Measurements from ENCODE around the gene CERS4. TPM values are rescaled to one million over a fixed set of nuclear protein-coding genes. Genes with fewer than 3 reads are reported as not detected.
"Not testable (repeated sequence)": the region's sequence is repeated elsewhere in the genome, so short reads cannot be mapped to it uniquely, and the experiment has no call there.

The CERS4 gene
- total RNA-seq, 1 donor from 2014 or later = 2.1 TPM

DNA sequence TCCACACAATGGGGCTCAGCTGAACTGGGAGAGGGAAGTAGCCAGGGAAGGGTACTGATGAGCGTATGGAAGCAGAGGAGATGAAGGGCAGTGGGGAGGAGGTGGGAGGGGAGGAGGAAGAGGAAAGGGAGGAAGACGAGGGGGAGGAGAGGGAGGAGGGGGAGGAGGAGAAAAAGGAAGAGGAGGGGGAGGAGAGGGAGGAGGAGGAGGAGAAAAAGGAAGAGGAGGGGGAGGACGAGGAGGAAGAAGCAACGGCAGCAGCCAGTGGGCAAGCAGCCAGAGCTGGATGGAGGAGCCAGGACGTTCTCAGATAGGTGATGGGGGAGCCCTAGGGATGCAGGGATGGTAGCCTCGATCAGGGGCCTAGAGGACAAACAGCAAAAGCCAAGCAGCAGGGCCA, 5.6 kb downstream of the CERS4 start:
- FAIRE-seq = no peak
- no peak for TF ChIP-seq CTCF (IDR thresholded peaks at IDR 0.05; ENCODE audit: insufficient read depth, low read length, severe bottlenecking)
- Histone ChIP-seq H3K27me3 (ENCODE audit: control insufficient read depth, insufficient read depth, low read length) (peaks cover 10% of the 10 kb centered on the region), H3K36me3 (ENCODE audit: control insufficient read depth, insufficient read depth, low read length) (no peaks in the 10 kb centered on the region), H3K4me3 (ENCODE audit: low read depth, low read length) (no peak overlapping the region)
- DNase-seq (ENCODE audit: low read depth) = no peak

- Histone ChIP-seq H3K27me3 (ENCODE audit: control insufficient read depth, insufficient read depth, low read length) (peaks cover 3% of the 10 kb centered on the region), H3K4me3 (ENCODE audit: low read depth, low read length) (no peak overlapping the region), H3K36me3 (ENCODE audit: control insufficient read depth, insufficient read depth, low read length) (no peaks in the 10 kb centered on the region)
- TF ChIP-seq CTCF (IDR thresholded peaks at IDR 0.05; ENCODE audit: insufficient read depth, low read length, severe bottlenecking) = no peak
- DNase-seq (ENCODE audit: low read depth) (no peak), FAIRE-seq (no peak)
These were observed 6.6 kb downstream of the CERS4 start for GRCh38 chr19:8215783-8216182.

- no peak for FAIRE-seq
These were observed 7.2 kb downstream of the CERS4 start for GRCh38 chr19:8216357-8216756.

DNA sequence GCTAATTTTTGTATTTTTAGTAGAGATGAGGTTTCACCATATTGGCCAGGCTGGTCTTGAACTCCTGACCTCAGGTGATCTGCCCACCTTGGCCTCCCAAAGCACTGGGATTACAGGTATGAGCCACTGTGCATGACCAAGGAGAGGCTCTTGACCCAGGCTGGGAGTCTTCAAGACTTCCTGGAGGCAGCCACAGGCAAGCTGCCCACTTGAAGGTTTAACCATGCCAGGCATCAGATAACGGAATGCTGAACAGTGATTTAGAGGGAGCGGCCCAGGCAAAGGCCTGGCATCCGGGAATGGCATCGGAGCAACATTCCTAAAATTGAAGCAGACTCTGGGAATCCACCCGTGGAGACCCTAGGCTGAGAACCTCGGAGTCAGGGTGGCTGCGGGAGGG, 9.0 kb downstream of the CERS4 start:
- not testable (repeated sequence) for H3K27me3 ChIP-seq (ENCODE audit: control insufficient read depth, insufficient read depth, low read length); FAIRE-seq; DNase-seq (ENCODE audit: low read depth); H3K36me3 ChIP-seq (ENCODE audit: control insufficient read depth, insufficient read depth, low read length); H3K4me3 ChIP-seq (ENCODE audit: low read depth, low read length)

More at GRCh38 chr19:8216357-8216756, 7.2 kb downstream of the CERS4 start:
- DNase-seq (ENCODE audit: low read depth) = no peak
- Histone ChIP-seq H3K27me3 (ENCODE audit: control insufficient read depth, insufficient read depth, low read length) (no peaks in the 10 kb centered on the region), H3K4me3 (ENCODE audit: low read depth, low read length) (no peak overlapping the region), H3K36me3 (ENCODE audit: control insufficient read depth, insufficient read depth, low read length) (no peaks in the 10 kb centered on the region)
- TF ChIP-seq CTCF (IDR thresholded peaks at IDR 0.05; ENCODE audit: insufficient read depth, low read length, severe bottlenecking) = no peak

DNA sequence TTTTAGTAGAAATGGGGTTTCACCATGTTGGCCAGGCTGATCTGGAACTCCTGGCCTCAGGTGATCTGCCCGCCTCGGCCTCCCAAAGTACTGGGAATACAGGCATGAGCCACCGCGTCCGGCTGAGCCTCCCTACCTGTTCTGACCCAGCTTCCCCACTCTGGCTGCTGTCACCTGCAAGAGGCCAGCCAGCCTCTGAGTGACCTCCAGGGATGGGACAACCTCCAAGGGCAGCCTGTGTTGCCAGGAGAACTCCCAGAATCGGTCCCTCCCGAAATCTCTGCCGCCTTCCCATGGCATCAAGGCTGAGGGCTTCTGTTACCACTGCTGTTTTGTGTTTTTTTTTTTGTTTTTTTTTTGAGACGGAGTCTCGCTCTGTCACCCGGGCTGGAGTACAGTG, 11.3 kb downstream of the CERS4 start:
- Histone ChIP-seq H3K36me3 (ENCODE audit: control insufficient read depth, insufficient read depth, low read length) (no peaks in the 10 kb centered on the region), H3K4me3 (ENCODE audit: low read depth, low read length) (no peak overlapping the region), H3K27me3 (ENCODE audit: control insufficient read depth, insufficient read depth, low read length) (no peaks in the 10 kb centered on the region)
- no peak for TF ChIP-seq CTCF (IDR thresholded peaks at IDR 0.05; ENCODE audit: insufficient read depth, low read length, severe bottlenecking)
- no peak for FAIRE-seq
- DNase-seq (ENCODE audit: low read depth) = no peak

DNA sequence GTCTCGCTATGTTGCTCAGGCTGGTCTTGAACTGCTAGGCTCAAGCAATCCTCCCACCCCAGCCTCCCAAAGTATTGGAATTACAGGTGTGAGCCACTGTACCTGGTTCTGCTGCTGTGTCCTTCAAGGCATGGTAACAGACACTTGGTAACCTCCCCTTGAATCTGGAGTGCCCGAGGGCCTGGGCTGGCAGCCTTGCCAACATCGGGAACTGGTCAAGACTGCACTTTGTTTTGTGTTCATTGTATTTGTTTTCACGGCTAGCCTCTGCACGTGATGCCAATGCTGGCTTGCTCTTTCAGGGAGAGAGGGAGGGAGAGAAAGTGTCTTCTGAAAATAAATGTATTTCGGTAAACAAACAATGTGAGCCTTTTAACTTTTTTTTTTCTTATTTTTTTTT, 12.0 kb downstream of the CERS4 start:
- H3K4me3 ChIP-seq (ENCODE audit: low read depth, low read length) = no peak overlapping the region
- FAIRE-seq = no peak
- TF ChIP-seq CTCF (IDR thresholded peaks at IDR 0.05; ENCODE audit: insufficient read depth, low read length, severe bottlenecking) = no peak
- DNase-seq (ENCODE audit: low read depth) = no peak
- no peaks in the 10 kb centered on the region for H3K36me3 ChIP-seq (ENCODE audit: control insufficient read depth, insufficient read depth, low read length)
- H3K27me3 ChIP-seq (ENCODE audit: control insufficient read depth, insufficient read depth, low read length) = no peaks in the 10 kb centered on the region

- H3K4me3 ChIP-seq (ENCODE audit: low read depth, low read length); H3K27me3 ChIP-seq (ENCODE audit: control insufficient read depth, insufficient read depth, low read length); FAIRE-seq; H3K36me3 ChIP-seq (ENCODE audit: control insufficient read depth, insufficient read depth, low read length); DNase-seq (ENCODE audit: low read depth): not testable (repeated sequence)
These were observed 14.3 kb downstream of the CERS4 start for GRCh38 chr19:8223442-8223841.

All from bronchial epithelial cell (primary cell).